ENCODE measurements around the gene TRIM2. TPM values are rescaled to one million over a fixed set of nuclear protein-coding genes. Genes with fewer than 3 reads are reported as not detected.

The TRIM2 gene
- total RNA-seq, 1 donor from 2014 or later, result 51.8 TPM

DNA sequence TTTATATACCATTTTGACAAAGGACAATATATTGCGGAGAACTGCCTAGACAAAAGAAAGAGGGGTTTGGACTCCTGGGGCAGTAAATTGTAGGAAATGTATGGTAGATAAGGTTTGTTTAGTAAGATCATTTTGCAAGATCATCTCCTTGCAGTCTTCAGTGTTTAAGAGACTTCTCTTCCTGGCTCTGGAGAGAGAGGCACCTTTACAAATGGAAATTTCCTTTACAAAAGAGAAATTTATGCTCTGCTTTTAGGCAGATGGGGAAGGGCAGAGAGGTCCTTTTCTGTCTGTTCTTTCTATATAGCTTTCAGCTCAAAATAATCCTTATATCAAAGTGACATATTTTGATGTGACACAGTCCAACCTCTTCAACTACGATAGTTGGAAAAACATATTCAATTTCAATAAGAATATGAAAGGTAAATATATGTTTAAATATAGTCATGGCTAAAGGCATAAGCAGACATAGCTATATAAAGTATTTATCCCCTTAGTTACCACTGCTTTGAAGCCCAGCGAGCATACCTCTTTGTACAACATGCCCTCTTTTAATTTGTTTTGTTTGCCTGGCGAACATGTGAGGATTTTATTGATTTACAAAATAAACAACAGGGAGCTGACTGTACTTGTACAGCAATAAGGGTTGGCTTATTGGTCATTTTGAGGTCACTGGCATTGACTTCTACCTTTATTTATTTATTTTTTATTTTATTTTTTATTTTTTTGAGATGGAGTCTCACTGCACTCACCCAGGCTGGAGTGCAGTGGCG lies 65.2 kb downstream of the TRIM2 start:
- Histone ChIP-seq H2AFZ (ENCODE audit: low read depth, low read length) (no peak overlapping the region), H3K4me1 (ENCODE audit: insufficient read depth, low read length) (no peaks in the 10 kb centered on the region), H3K36me3 (ENCODE audit: insufficient read depth, low read length) (peaks cover 2% of the 10 kb centered on the region), H3K4me3 (ENCODE audit: insufficient read depth, low read depth, low read length) (no peak overlapping the region), H3K27ac (ENCODE audit: low read depth, low read length) (no peak overlapping the region), H3K9me3 (ENCODE audit: insufficient read depth, low read depth, low read length) (no peaks in the 10 kb centered on the region), H3K4me2 (ENCODE audit: low read length) (no peak overlapping the region), H3K27me3 (ENCODE audit: insufficient read depth, low read length) (no peaks in the 10 kb centered on the region), H3K79me2 (ENCODE audit: insufficient read depth, low read length) (peaks cover 2% of the 10 kb centered on the region), H4K20me1 (ENCODE audit: insufficient read depth, low read length) (peaks cover 22% of the 10 kb centered on the region), H3K9ac (ENCODE audit: low read length) (no peak overlapping the region)
- DNase-seq (ENCODE audit: low read depth), result no peak
- Mint-ChIP-seq H3K27ac (ENCODE audit: unreplicated experiment) (no peak overlapping the region), H3K27me3 (ENCODE audit: low read depth, unreplicated experiment) (no peaks in the 10 kb centered on the region), H3K4me3 (ENCODE audit: unreplicated experiment) (no peak overlapping the region), H3K9me3 (ENCODE audit: unreplicated experiment) (no peaks in the 10 kb centered on the region), H3K36me3 (ENCODE audit: low read depth, unreplicated experiment) (peaks cover 6% of the 10 kb centered on the region), H3K4me1 (ENCODE audit: low read depth, unreplicated experiment) (peaks cover 16% of the 10 kb centered on the region)
- TF ChIP-seq, protein P1, sequence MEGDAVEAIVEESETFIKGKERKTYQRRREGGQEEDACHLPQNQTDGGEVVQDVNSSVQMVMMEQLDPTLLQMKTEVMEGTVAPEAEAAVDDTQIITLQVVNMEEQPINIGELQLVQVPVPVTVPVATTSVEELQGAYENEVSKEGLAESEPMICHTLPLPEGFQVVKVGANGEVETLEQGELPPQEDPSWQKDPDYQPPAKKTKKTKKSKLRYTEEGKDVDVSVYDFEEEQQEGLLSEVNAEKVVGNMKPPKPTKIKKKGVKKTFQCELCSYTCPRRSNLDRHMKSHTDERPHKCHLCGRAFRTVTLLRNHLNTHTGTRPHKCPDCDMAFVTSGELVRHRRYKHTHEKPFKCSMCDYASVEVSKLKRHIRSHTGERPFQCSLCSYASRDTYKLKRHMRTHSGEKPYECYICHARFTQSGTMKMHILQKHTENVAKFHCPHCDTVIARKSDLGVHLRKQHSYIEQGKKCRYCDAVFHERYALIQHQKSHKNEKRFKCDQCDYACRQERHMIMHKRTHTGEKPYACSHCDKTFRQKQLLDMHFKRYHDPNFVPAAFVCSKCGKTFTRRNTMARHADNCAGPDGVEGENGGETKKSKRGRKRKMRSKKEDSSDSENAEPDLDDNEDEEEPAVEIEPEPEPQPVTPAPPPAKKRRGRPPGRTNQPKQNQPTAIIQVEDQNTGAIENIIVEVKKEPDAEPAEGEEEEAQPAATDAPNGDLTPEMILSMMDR (IDR thresholded peaks at IDR 0.05; ENCODE audit: insufficient read depth, low read depth, low read length), result no peak
- no peak for TF ChIP-seq EZH2 (IDR thresholded peaks at IDR 0.05; ENCODE audit: insufficient read depth, low read length)
- no peak for FAIRE-seq

DNA sequence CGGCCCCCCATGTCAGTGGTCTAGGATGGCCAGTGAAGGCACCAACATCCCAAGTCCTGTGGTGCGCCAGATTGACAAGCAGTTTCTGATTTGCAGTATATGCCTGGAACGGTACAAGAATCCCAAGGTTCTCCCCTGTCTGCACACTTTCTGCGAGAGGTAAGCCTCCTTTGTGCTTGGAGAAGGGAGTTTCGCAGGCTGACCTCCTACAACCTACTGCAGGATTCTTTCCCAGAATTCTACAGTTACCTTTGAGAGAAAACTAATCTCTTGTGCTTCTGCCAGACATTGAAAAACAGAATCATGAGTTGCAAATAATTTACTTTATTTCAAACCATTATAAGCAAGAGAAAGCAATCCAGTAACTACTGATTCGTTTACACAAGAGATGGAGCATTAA lies 66.1 kb downstream of the TRIM2 start:
- H3K9me3 ChIP-seq (ENCODE audit: insufficient read depth, low read depth, low read length), result no peaks in the 10 kb centered on the region
- H3K27ac Mint-ChIP-seq (ENCODE audit: unreplicated experiment), result no peak overlapping the region
- H3K9me3 Mint-ChIP-seq (ENCODE audit: unreplicated experiment), result no peaks in the 10 kb centered on the region
- peaks cover 6% of the 10 kb centered on the region for H3K36me3 Mint-ChIP-seq (ENCODE audit: low read depth, unreplicated experiment)
- peaks cover 21% of the 10 kb centered on the region for H3K4me1 Mint-ChIP-seq (ENCODE audit: low read depth, unreplicated experiment)
- H3K4me3 Mint-ChIP-seq (ENCODE audit: unreplicated experiment), result no peak overlapping the region
- H3K4me1 ChIP-seq (ENCODE audit: insufficient read depth, low read length), result no peaks in the 10 kb centered on the region
- no peak overlapping the region for H3K27ac ChIP-seq (ENCODE audit: low read depth, low read length)
- FAIRE-seq, result no peak
- no peak overlapping the region for H3K9ac ChIP-seq (ENCODE audit: low read length)
- H3K27me3 ChIP-seq (ENCODE audit: insufficient read depth, low read length), result no peaks in the 10 kb centered on the region
- no peaks in the 10 kb centered on the region for H3K27me3 Mint-ChIP-seq (ENCODE audit: low read depth, unreplicated experiment)
- H3K4me3 ChIP-seq (ENCODE audit: insufficient read depth, low read depth, low read length), result no peak overlapping the region
- peaks cover 2% of the 10 kb centered on the region for H3K36me3 ChIP-seq (ENCODE audit: insufficient read depth, low read length)
- no peaks in the 10 kb centered on the region for H3K79me2 ChIP-seq (ENCODE audit: insufficient read depth, low read length)
- DNase-seq (ENCODE audit: low read depth), result no peak
- no peak overlapping the region for H2AFZ ChIP-seq (ENCODE audit: low read depth, low read length)
- H4K20me1 ChIP-seq (ENCODE audit: insufficient read depth, low read length), result peaks cover 26% of the 10 kb centered on the region
- no peak overlapping the region for H3K4me2 ChIP-seq (ENCODE audit: low read length)
- TF ChIP-seq, protein P1 (IDR thresholded peaks at IDR 0.05; ENCODE audit: insufficient read depth, low read depth, low read length), result no peak

DNA sequence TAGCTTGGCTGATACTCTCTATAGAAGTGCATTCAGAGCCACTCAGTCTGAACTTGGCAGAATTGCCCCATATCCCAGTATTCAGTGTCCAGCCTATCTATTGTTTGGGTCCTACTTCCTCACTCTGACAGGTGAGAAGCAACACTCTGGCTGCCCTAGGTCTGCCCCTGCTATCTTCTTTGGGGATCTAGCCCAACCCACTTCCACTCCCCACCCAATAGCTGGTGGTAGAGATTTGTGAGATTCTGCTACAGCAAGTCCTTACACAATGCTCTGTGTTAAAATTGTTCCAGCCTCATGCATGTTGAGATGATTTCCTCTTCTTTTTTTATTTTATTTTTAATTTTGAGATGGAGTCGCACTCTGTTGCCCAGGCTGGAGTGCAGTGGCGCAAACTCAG lies 67.6 kb downstream of the TRIM2 start:
- peaks cover 20% of the 10 kb centered on the region for H3K4me1 Mint-ChIP-seq (ENCODE audit: low read depth, unreplicated experiment)
- H3K4me1 ChIP-seq (ENCODE audit: insufficient read depth, low read length), result no peaks in the 10 kb centered on the region

More for the DNA sequence above, 67.6 kb downstream of the TRIM2 start:
- no peak overlapping the region for H3K4me2 ChIP-seq (ENCODE audit: low read length)
- no peak overlapping the region for H2AFZ ChIP-seq (ENCODE audit: low read depth, low read length)
- DNase-seq (ENCODE audit: low read depth) (no peak), FAIRE-seq (no peak)
- H3K27ac ChIP-seq (ENCODE audit: low read depth, low read length), result no peak overlapping the region
- no peak overlapping the region for H3K4me3 ChIP-seq (ENCODE audit: insufficient read depth, low read depth, low read length)
- TF ChIP-seq, protein P1 (IDR thresholded peaks at IDR 0.05; ENCODE audit: insufficient read depth, low read depth, low read length), result no peak
- TF ChIP-seq EZH2 (IDR thresholded peaks at IDR 0.05; ENCODE audit: insufficient read depth, low read length), result no peak
- Mint-ChIP-seq H3K9me3 (ENCODE audit: unreplicated experiment) (no peaks in the 10 kb centered on the region), H3K27ac (ENCODE audit: unreplicated experiment) (no peak overlapping the region), H3K36me3 (ENCODE audit: low read depth, unreplicated experiment) (peaks cover 7% of the 10 kb centered on the region), H3K4me3 (ENCODE audit: unreplicated experiment) (no peak overlapping the region), H3K27me3 (ENCODE audit: low read depth, unreplicated experiment) (no peaks in the 10 kb centered on the region)
- H4K20me1 ChIP-seq (ENCODE audit: insufficient read depth, low read length), result peaks cover 29% of the 10 kb centered on the region
- no peaks in the 10 kb centered on the region for H3K79me2 ChIP-seq (ENCODE audit: insufficient read depth, low read length)
- H3K9ac ChIP-seq (ENCODE audit: low read length), result no peak overlapping the region
- peaks cover 5% of the 10 kb centered on the region for H3K36me3 ChIP-seq (ENCODE audit: insufficient read depth, low read length)
- H3K9me3 ChIP-seq (ENCODE audit: insufficient read depth, low read depth, low read length), result no peaks in the 10 kb centered on the region
- H3K27me3 ChIP-seq (ENCODE audit: insufficient read depth, low read length), result no peaks in the 10 kb centered on the region

Measured in astrocyte (in vitro differentiated cells and primary cell).